Gastroesophageal sphincter (tissue), 4 donors: ENCODE data around the gene LIPC. TPM values are rescaled to one million over a fixed set of nuclear protein-coding genes. Genes with fewer than 3 reads are reported as not detected.

ENCODE experiments used
- ATAC-seq: fragments of 150-250 bp; one replicate; pipeline ENCODE4 v1.9.1; 2016; ENCODE audit warnings: mild to moderate bottlenecking, moderate library complexity
- H3K27ac ChIP-seq, 4 donors: fragments of 200-600 bp; sonication (generic) in 3 of 4; 1 replicate in 3 of 4; 2 replicates in 1 of 4; pipeline ENCODE4 v1.5.1; 2016 to 2019
- H3K27me3 ChIP-seq: fragments of 200-600 bp; sonication (generic); one replicate; pipeline ENCODE4 v1.5.1; 2019
- H3K36me3 ChIP-seq, 2 donors: fragments of 200-600 bp; sonication (generic); one replicate each; pipeline ENCODE4 v1.5.1; 2019; ENCODE audit warnings: control low read depth in 1 of 2
- H3K4me1 ChIP-seq, 3 donors: fragments of 200-600 bp; sonication (generic); 1 replicate in 2 of 3; 2 replicates in 1 of 3; pipeline ENCODE4 v1.5.1; 2016 to 2019; ENCODE audit warnings: control low read depth in 2 of 3
- H3K4me3 ChIP-seq, 2 donors: fragments of 200-600 bp; sonication (generic); one replicate each; pipeline ENCODE4 v1.5.1; 2019; ENCODE audit warnings: mild to moderate bottlenecking in 1 of 2, moderate library complexity in 1 of 2
- H3K9me3 ChIP-seq, 3 donors: fragments of 200-600 bp; sonication (generic); one replicate each; pipeline ENCODE4 v1.5.1; 2017 to 2019; ENCODE audit warnings: control low read depth in 2 of 3
- CTCF ChIP-seq, 4 experiments: fragments of 200-600 bp in 2 of 4; fragments of 450-650 bp in 2 of 4; sonication (generic) in 1 of 4; IDR thresholded peaks; one replicate each; pipeline ENCODE4 v1.5.1; 2017 to 2019; ENCODE audit warnings: antibody characterized with exemption in 4 of 4, mild to moderate bottlenecking in 2 of 4, moderate library complexity in 2 of 4
- EP300 ChIP-seq: sonication (generic); formaldehyde crosslinking; IDR thresholded peaks from one replicate; pipeline ENCODE4 v1.6.1; 2017; ENCODE audit warnings: antibody characterized with exemption, mild to moderate bottlenecking
- POLR2A ChIP-seq, 2 donors: fragments of 450-650 bp; IDR thresholded peaks; one replicate each; pipeline ENCODE4 v1.6.1; 2017; ENCODE audit warnings: antibody characterized with exemption in 2 of 2, mild to moderate bottlenecking in 2 of 2, moderate library complexity in 1 of 2
- POLR2AphosphoS5 ChIP-seq: sonication (generic); formaldehyde crosslinking; IDR thresholded peaks from one replicate; pipeline ENCODE4 v1.6.1; 2017; ENCODE audit warnings: antibody characterized with exemption
- WGBS, 2 donors: methylation state at CpG; one replicate each; pipeline ENCODE4 v1.1.5; 2018; ENCODE audit warnings: low coverage in 1 of 2; 5-methylcytosine and 5-hydroxymethylcytosine counted together
- total RNA-seq, 4 donors: library from RNA; depleted of rRNA; stranded (reverse); fragments of >200 nt; gene quantifications; one replicate each; pipeline ENCODE4 v1.1.0, GENCODE V29; 2016

LIPC gene
- total RNA-seq, 4 donors from 2014 or later: 0.32 to 0.50 TPM; not detected in 2

DNA sequence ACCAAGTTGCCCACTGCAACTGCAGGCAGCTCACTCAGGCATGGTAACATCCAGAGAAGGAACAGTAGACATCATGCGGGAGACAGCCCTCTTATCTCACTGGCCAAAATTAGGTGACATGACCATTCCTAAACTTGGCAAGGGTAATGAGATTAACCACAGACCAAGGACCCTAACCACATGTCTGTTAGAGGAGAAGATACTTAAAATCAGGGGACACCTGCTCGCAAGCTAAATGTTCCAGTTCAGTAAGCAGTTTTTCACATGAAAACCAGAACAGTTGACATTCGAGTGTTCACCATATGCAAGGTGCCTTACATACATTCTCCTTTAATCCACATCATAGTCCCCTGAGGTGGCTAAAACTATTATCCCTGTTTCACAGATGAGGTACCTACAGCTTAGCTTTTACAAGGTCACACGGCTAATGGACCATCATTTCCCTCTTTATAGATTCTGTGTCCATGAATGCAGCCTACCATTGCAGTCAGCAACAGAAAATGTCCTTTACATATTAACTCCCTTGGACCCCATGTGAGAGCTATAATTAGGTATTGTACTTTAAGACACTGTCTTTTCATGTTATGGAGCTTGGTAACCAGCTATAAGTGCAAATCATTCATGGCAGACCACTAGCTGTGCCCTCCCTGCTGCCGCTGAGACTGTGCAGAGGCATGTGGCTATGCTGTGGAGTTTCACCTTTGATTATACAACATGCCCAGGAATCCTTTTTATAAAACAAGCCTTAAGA is 154.1 kb downstream of the LIPC start:
- no peak overlapping the region for H3K27ac ChIP-seq
- WGBS, 2 donors: 93 to 97% methylated on average over 3 of the region's 5 CpGs
- ATAC-seq: no peak
- H3K9me3 ChIP-seq: peaks cover 0 to 7% (median 0%) of the 10 kb centered on the region in 3 donors
- H3K27me3 ChIP-seq: peaks cover 9% of the 10 kb centered on the region
- H3K4me3 ChIP-seq: no peak overlapping the region
- no peak for TF ChIP-seq EP300
- TF ChIP-seq POLR2AphosphoS5: no peak
- no peak for TF ChIP-seq CTCF (IDR thresholded peaks at IDR 0.05)
- TF ChIP-seq POLR2A (IDR thresholded peaks at IDR 0.05): no peak
- no peaks in the 10 kb centered on the region for H3K36me3 ChIP-seq
- no peaks in the 10 kb centered on the region for H3K4me1 ChIP-seq

DNA sequence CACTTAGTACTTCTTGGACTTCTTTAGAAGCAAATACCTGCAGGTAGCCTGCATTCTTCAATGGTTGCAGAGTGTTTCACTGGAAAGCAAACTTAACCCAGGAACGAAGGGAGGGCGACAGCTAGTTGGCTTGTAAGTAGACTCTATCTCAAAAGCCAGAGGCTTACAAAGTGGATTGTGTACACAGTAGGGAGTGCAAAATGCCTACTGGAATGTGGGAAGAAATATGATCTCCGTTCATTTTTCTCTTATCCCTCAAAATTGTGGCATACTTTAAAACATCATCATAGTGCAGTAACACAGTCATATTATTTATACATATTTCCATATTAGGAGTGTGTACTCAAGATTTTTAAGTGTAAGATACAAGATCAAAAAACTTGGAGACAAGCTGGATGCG is 155.7 kb downstream of the LIPC start:
- ATAC-seq: no peak
- no peaks in the 10 kb centered on the region for H3K36me3 ChIP-seq

DNA sequence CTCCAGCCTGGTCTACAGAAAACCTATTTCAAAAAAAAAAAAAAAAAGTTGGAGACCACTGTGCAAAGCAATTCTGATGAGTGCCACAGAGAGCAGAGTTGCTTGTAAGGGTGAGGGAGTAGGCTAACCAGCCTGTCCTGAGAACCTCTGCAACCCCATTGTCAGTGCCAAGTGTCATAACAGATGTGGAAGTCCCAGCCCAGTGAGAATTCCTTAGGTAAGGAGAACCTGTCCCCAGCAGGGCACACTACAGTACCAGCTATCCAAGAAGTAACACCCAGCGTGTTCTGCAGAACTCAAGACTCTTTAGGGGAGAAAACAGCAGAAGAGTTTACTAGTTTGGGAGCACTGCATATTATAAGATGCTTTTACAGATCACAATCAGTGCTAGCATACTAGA is 156.3 kb downstream of the LIPC start:
- Histone ChIP-seq H3K27me3 (peaks cover 9% of the 10 kb centered on the region), H3K4me1 (no peaks in the 10 kb centered on the region), H3K4me3 (no peak overlapping the region), H3K9me3 (peaks cover 0 to 5% (median 0%) of the 10 kb centered on the region in 3 donors), H3K27ac (no peak overlapping the region), H3K36me3 (peaks cover 0 to under 1% of the 10 kb centered on the region in 2 donors)
- no peak for TF ChIP-seq POLR2A (IDR thresholded peaks at IDR 0.05)
- no peak for TF ChIP-seq EP300
- no peak for TF ChIP-seq CTCF (IDR thresholded peaks at IDR 0.05)
- no peak for TF ChIP-seq POLR2AphosphoS5
- ATAC-seq: no peak
- WGBS, 2 donors: 75% methylated on average over 1 of the region's 1 CpG; no CpG with 5 or more reads in 1 of the 2 donors

More for the DNA sequence above, 155.7 kb downstream of the LIPC start:
- 68 to 87% methylated on average over 4 of the region's 4 CpGs for WGBS, 2 donors
- Histone ChIP-seq H3K9me3 (peaks cover 0 to 7% (median 0%) of the 10 kb centered on the region in 3 donors), H3K4me1 (no peaks in the 10 kb centered on the region), H3K27ac (no peak overlapping the region), H3K4me3 (no peak overlapping the region), H3K27me3 (peaks cover 9% of the 10 kb centered on the region)
- TF ChIP-seq CTCF (IDR thresholded peaks at IDR 0.05): no peak
- TF ChIP-seq POLR2AphosphoS5: no peak
- TF ChIP-seq EP300: no peak
- TF ChIP-seq POLR2A (IDR thresholded peaks at IDR 0.05): no peak

DNA sequence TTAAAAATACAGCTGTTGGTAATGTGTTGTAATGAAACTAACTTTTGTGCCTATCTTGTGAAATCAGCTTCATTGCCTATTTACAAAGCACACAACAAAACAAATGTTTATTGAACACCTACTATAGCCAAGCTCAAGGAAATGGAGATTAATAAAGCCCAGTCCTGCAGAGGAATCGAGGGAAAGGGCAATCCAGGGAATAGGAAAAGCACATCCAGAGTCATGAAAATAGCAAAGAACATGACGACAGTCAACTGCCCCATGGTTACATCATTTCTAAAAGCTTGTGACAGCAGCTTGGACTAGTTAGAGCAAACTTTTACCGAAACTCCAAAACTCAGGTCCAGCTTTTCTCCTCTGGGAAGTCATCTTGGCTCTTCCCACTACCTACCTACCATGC is 157.3 kb downstream of the LIPC start:
- 83% methylated on average over 3 of the region's 3 CpGs; no CpG with 5 or more reads in 1 of the 2 donors for WGBS, 2 donors
- no peak for ATAC-seq
- H3K36me3 ChIP-seq: peaks cover 0 to 5% of the 10 kb centered on the region in 2 donors
- H3K9me3 ChIP-seq: no peaks in the 10 kb centered on the region
- H3K27ac ChIP-seq: no peak overlapping the region
- no peak overlapping the region for H3K4me3 ChIP-seq
- no peak for TF ChIP-seq POLR2AphosphoS5
- no peak for TF ChIP-seq EP300
- no peak for TF ChIP-seq CTCF (IDR thresholded peaks at IDR 0.05)
- TF ChIP-seq POLR2A (IDR thresholded peaks at IDR 0.05): no peak
- no peaks in the 10 kb centered on the region for H3K4me1 ChIP-seq
- peaks cover 9% of the 10 kb centered on the region for H3K27me3 ChIP-seq

DNA sequence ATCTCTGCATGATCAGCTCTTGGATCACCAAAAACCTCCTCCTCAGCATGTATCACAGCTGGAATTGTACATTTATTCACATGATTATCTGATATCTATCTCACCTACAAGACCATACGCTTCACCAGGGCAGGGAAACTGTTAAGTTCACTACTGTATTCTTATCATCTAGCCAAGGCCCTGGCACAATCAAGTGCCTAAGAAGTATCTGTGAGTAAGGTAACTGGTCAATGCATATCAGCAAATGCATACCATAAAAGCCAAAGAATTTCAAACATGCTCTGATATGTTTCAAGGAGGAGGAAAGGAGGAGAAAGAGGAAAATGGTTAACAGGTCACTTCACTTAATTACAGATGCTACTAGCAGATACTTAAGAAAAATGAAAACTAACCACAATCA is 158.4 kb downstream of the LIPC start:
- no peak overlapping the region for H3K4me3 ChIP-seq
- ATAC-seq: no peak
- H3K27ac ChIP-seq: no peak overlapping the region
- H3K27me3 ChIP-seq: no peaks in the 10 kb centered on the region
- TF ChIP-seq POLR2AphosphoS5 (no peak), CTCF (IDR thresholded peaks at IDR 0.05) (no peak), EP300 (no peak), POLR2A (IDR thresholded peaks at IDR 0.05) (no peak)
- peaks cover 0 to 14% of the 10 kb centered on the region in 2 donors for H3K36me3 ChIP-seq
- no peaks in the 10 kb centered on the region for H3K9me3 ChIP-seq
- H3K4me1 ChIP-seq: no peaks in the 10 kb centered on the region
- 100% methylated on average over 1 of the region's 1 CpG; no CpG with 5 or more reads in 1 of the 2 donors for WGBS, 2 donors
